HL-60 (cell line): ENCODE measurements around the gene EXOSC3.

Experiments
- DNase-seq, 2 experiments: peaks; one replicate each; pipeline ENCODE4 v3.0.0-alpha.2; 2010 to 2020; ENCODE audit warnings: low read depth in 1 of 2, low spot score in 1 of 2
- H3K27ac ChIP-seq: fragments of 250-450 bp; sonication (Bioruptor Pico); replicated peaks from 2 replicates; pipeline ENCODE4 v1.5.1; 2020; ENCODE audit warnings: mild to moderate bottlenecking, moderate library complexity
- H3K27me3 ChIP-seq: fragments of 250-450 bp; sonication (Bioruptor Pico); 2 replicates; pipeline ENCODE4 v1.5.1; 2021; ENCODE audit warnings: mild to moderate bottlenecking, moderate library complexity; ENCODE audit not compliant: insufficient read depth, poor library complexity, severe bottlenecking
- H3K4me3 ChIP-seq: replicated peaks from 2 replicates; pipeline ENCODE4 v1.5.1; 2011; ENCODE audit warnings: mild to moderate bottlenecking, control low read depth, low read length; ENCODE audit not compliant: insufficient read depth
- GABPA ChIP-seq: IDR thresholded peaks from 2 replicates; pipeline ENCODE4 v1.6.1; 2012; ENCODE audit warnings: low read depth
- POLR2AphosphoS5 ChIP-seq: IDR thresholded peaks from 2 replicates; pipeline ENCODE4 v1.6.1; 2012; ENCODE audit warnings: low read depth
- SPI1 ChIP-seq: IDR thresholded peaks from 2 replicates; pipeline ENCODE4 v1.6.1; 2012; ENCODE audit warnings: low read depth, mild to moderate bottlenecking, borderline replicate concordance
- TF ChIP-seq, protein P1 (sequence below): IDR thresholded peaks from 2 replicates; pipeline ENCODE4 v1.6.1; 2012; ENCODE audit warnings: low read depth; ENCODE audit not compliant: insufficient replicate concordance
- TF ChIP-seq, protein P2 (sequence below): IDR thresholded peaks from one replicate; pipeline ENCODE4 v1.5.1; 2011; ENCODE audit warnings: low read length, control low read depth, inconsistent platforms; ENCODE audit not compliant: insufficient read depth

EXOSC3 gene

DNA sequence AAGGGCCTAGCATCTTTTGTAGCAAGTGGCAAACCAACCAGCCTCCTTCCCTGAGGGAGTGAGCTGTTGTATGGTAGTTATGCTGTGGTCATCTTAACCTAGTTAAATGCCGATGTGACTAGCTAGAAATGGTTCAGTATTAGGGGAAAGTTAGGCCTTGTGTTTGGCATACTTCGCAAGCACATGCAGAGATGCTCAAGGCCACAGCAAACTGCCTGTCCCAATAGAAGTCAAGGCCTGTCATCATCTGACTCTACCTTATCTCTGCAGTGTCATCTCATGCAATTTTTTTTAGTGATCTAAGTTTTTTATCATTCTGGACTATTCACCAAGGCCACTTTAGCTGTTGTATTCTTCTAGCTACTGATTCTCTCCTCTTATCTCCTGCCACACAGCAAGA, 5.2 kb upstream of the EXOSC3 start:
- Histone ChIP-seq H3K4me3 (no peak overlapping the region), H3K27ac (no peak overlapping the region), H3K27me3 (no peaks in the 10 kb centered on the region)
- TF ChIP-seq SPI1: no peak
- TF ChIP-seq, protein P1, sequence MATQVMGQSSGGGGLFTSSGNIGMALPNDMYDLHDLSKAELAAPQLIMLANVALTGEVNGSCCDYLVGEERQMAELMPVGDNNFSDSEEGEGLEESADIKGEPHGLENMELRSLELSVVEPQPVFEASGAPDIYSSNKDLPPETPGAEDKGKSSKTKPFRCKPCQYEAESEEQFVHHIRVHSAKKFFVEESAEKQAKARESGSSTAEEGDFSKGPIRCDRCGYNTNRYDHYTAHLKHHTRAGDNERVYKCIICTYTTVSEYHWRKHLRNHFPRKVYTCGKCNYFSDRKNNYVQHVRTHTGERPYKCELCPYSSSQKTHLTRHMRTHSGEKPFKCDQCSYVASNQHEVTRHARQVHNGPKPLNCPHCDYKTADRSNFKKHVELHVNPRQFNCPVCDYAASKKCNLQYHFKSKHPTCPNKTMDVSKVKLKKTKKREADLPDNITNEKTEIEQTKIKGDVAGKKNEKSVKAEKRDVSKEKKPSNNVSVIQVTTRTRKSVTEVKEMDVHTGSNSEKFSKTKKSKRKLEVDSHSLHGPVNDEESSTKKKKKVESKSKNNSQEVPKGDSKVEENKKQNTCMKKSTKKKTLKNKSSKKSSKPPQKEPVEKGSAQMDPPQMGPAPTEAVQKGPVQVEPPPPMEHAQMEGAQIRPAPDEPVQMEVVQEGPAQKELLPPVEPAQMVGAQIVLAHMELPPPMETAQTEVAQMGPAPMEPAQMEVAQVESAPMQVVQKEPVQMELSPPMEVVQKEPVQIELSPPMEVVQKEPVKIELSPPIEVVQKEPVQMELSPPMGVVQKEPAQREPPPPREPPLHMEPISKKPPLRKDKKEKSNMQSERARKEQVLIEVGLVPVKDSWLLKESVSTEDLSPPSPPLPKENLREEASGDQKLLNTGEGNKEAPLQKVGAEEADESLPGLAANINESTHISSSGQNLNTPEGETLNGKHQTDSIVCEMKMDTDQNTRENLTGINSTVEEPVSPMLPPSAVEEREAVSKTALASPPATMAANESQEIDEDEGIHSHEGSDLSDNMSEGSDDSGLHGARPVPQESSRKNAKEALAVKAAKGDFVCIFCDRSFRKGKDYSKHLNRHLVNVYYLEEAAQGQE: no peak
- TF ChIP-seq, protein P2, sequence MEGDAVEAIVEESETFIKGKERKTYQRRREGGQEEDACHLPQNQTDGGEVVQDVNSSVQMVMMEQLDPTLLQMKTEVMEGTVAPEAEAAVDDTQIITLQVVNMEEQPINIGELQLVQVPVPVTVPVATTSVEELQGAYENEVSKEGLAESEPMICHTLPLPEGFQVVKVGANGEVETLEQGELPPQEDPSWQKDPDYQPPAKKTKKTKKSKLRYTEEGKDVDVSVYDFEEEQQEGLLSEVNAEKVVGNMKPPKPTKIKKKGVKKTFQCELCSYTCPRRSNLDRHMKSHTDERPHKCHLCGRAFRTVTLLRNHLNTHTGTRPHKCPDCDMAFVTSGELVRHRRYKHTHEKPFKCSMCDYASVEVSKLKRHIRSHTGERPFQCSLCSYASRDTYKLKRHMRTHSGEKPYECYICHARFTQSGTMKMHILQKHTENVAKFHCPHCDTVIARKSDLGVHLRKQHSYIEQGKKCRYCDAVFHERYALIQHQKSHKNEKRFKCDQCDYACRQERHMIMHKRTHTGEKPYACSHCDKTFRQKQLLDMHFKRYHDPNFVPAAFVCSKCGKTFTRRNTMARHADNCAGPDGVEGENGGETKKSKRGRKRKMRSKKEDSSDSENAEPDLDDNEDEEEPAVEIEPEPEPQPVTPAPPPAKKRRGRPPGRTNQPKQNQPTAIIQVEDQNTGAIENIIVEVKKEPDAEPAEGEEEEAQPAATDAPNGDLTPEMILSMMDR: no peak
- no peak for DNase-seq

DNA sequence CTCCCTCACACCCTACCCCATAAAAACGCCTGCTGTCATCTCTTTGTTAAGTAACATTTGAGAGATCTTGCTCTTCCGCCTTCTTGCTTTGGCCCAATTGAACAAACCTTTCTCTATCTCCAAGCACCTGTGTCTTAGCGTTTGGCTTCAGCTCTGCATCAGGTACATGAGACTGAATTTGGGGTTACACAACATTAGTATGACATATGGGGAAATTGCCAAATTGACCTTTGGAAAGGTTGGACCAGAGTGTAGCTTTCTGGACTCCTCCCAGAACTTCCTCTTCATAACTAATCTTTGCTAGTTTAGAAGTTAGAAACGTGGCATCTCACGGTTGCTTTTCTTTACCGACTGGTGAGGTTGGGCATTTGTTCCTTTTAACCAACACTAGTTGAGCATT, 3.5 kb upstream of the EXOSC3 start:
- peak overlapping the region; percentile 71 for H3K27ac ChIP-seq
- no peaks in the 10 kb centered on the region for H3K27me3 ChIP-seq
- TF ChIP-seq SPI1 (no peak; the same call in 1 of the 2 replicates), POLR2AphosphoS5 (peak; percentile 32; the same call in 1 of the 2 replicates), GABPA (no peak)
- TF ChIP-seq, protein P2: no peak
- TF ChIP-seq, protein P1: no peak
- peak; percentile 79 to 81 for DNase-seq
- no peak overlapping the region for H3K4me3 ChIP-seq

DNA sequence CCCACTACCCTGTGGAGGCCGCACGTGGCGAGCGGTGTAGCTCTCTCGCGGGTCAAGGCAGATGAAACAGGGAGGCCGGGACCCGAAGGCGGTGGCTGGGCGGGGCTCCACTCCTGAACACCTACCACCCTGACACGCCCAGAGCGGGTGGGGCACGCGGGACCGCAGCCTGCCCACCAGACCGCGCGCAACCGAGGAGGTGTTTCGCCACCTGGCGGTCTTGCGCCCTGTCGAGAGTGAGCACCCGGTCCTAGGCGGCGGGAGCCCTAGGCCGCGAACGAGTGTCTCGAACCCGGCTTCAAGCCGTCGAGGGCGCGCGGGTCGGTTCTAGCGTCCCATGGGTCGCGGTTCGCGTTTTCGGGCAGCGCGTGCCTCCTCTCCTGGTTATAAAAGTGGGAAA, 2.2 kb upstream of the EXOSC3 start:
- TF ChIP-seq POLR2AphosphoS5 (no peak), SPI1 (no peak)
- TF ChIP-seq, protein P2: no peak
- Histone ChIP-seq H3K4me3 (no peak overlapping the region), H3K27me3 (no peaks in the 10 kb centered on the region), H3K27ac (peak overlapping the region; percentile 71)
- DNase-seq: no peak

DNA sequence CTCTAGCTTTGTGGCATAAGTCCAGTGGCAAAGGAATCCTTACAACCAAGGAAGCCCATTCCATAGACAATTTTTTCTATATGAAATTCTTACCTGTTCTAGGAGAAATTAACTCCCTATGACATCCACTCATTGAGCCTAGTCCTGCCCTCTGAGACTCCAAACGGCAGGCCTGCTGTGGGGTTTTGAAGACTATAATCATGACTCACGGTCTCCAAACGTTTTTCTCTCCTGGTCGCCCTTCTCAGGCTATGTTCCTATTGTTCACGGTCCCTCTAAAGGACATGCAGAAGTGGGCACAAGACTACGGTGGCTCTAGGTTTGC, 611 bp downstream of the EXOSC3 start:
- DNase-seq: no peak
- H3K27ac ChIP-seq: peak overlapping the region; percentile 81
- peak overlapping the region; percentile 88 for H3K4me3 ChIP-seq
- no peaks in the 10 kb centered on the region for H3K27me3 ChIP-seq
- no peak for TF ChIP-seq SPI1
